D721Med (cell line): Measurements from ENCODE around the gene ABCB10.

Experiments
- DNase-seq: peaks from one replicate; pipeline ENCODE4 v3.0.0; 2011; ENCODE audit warnings: low spot score; ENCODE audit not compliant: insufficient read length
- FAIRE-seq: peaks from 2 replicates; lab custom pipeline; 2011; peaks lifted over from hg19 to GRCh38; lab: Jason Lieb, UNC
- TF ChIP-seq, protein P1 (sequence below): IDR thresholded peaks from 2 replicates; pipeline ENCODE4 v1.5.1; 2012; ENCODE audit warnings: mild to moderate bottlenecking, control low read depth; ENCODE audit not compliant: insufficient read depth; ENCODE audit errors: missing control alignments

The ABCB10 gene

GRCh38 chr1:229582011-229582694 is 23.6 kb upstream of the ABCB10 start:
- FAIRE-seq (no peak), DNase-seq (no peak)
- TF ChIP-seq, protein P1, sequence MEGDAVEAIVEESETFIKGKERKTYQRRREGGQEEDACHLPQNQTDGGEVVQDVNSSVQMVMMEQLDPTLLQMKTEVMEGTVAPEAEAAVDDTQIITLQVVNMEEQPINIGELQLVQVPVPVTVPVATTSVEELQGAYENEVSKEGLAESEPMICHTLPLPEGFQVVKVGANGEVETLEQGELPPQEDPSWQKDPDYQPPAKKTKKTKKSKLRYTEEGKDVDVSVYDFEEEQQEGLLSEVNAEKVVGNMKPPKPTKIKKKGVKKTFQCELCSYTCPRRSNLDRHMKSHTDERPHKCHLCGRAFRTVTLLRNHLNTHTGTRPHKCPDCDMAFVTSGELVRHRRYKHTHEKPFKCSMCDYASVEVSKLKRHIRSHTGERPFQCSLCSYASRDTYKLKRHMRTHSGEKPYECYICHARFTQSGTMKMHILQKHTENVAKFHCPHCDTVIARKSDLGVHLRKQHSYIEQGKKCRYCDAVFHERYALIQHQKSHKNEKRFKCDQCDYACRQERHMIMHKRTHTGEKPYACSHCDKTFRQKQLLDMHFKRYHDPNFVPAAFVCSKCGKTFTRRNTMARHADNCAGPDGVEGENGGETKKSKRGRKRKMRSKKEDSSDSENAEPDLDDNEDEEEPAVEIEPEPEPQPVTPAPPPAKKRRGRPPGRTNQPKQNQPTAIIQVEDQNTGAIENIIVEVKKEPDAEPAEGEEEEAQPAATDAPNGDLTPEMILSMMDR, result no peak

- TF ChIP-seq, protein P1, result no peak
- FAIRE-seq, result no peak
- DNase-seq, result no peak
Measured at GRCh38 chr1:229581485-229581884, 23.0 kb upstream of the ABCB10 start.

DNA sequence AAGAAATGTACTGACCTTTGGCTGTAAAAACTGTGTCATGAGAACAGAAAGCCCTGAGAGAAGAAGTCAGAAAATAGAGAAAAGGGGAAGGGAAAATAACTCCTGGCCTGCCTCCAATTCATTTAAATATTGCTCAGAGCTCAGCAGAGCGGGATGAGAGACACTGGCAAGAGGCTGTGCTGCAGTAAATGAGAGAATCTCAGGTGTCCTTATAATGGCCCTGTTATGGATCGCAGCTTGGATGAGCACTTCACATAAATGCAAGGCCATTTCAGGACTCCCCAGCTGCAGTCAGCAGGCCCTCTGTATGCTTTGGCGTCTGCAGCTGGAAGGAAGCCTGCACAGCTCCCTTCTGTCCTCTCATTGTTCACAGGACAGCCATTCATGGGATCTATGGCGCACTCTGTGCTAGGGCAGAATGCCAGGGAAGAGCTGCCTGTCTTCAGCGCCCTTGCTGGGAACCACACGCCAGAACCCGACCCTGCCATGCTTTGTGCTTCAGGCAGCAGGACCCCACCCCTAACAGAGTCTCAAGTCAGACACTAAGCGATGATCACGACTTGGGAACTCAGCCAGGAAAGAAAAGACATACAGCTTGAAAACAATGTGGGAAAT is 20.7 kb upstream of the ABCB10 start:
- TF ChIP-seq, protein P1, result no peak
- FAIRE-seq, result no peak
- DNase-seq, result no peak

GRCh38 chr1:229578168-229579058 is 19.9 kb upstream of the ABCB10 start:
- DNase-seq (no peak), FAIRE-seq (no peak)
- TF ChIP-seq, protein P1, result no peak

DNA sequence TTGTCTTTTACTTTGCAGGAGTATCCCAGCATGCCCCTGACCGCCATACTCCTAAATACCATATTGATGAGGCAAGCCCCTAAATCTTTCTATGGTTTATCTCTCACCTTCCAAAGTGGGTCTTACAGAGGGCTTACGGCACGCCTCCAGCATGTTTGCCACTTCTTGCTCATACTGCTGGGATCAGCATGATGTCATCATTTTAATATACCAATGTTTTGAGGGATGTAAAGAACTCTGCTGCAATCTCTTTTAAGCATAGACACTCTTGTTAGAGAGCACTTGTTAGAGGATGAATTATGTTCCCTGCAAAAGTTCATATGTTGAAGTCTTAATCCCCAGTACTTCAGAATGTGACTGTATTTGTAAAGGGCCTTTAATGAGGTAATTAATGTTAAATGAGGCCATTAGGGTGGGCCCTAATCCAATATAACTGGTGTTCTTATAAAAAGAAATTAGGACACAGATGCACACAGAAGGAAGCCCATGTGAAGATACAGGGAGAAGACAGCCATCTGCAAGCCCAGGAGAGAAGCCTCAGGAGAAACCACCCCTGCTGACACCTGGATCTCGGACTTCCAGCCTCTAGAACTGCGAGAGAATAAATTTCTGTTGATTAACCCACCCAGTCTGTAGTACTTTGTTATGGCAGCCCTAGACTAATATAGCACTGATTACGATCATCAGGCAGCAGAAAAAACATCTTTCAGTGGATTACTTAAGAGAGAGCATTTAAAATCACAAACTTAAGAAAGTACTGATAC is 16.4 kb upstream of the ABCB10 start:
- TF ChIP-seq, protein P1, result no peak
- DNase-seq, result no peak
- FAIRE-seq, result no peak

DNA sequence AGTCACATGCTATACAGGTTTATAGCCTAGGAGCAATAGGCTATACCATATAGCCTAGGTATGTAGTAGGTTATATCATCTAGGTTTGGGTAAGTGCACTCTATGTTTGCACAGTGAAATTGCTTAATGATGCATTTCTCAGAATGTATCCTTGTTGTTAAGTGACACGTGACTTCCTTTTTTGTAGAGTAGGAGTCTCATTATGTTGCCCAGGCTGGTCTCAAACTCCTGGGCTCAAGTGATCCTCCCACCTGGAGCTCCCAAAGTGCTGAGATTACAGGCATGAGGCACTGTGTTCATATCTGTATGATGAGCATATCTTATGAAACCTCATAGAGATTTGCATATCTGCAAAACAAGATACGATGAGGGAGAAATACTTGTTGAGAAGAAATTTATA is 13.8 kb upstream of the ABCB10 start:
- TF ChIP-seq, protein P1, result no peak
- FAIRE-seq, result no peak
- DNase-seq, result no peak
